Activated T-cell treated with anti-CD3 and anti-CD28 coated beads for 24 hours (primary cell): ENCODE measurements around the gene CLASP2.
"Not testable (repeated sequence)": the region's sequence is repeated elsewhere in the genome, so short reads cannot be mapped to it uniquely, and the experiment has no call there.

Source experiments
- DNase-seq: peaks from one replicate; pipeline ENCODE4 v3.0.0-alpha.2; 2020; ENCODE audit warnings: low read depth

Gene CLASP2

GRCh38 chr3:33447958-33448357, 270.1 kb downstream of the CLASP2 start:
- DNase-seq = no peak

GRCh38 chr3:33447256-33447625, 270.8 kb downstream of the CLASP2 start:
- not testable (repeated sequence) for DNase-seq
